Measurements from ENCODE around the gene UBE2Z.
A peak's percentile ranks its signal among the peaks of the same experiment; 100 is the strongest.
"Not testable (repeated sequence)": the region's sequence is repeated elsewhere in the genome, so short reads cannot be mapped to it uniquely, and the experiment has no call there.

Gene UBE2Z

DNA sequence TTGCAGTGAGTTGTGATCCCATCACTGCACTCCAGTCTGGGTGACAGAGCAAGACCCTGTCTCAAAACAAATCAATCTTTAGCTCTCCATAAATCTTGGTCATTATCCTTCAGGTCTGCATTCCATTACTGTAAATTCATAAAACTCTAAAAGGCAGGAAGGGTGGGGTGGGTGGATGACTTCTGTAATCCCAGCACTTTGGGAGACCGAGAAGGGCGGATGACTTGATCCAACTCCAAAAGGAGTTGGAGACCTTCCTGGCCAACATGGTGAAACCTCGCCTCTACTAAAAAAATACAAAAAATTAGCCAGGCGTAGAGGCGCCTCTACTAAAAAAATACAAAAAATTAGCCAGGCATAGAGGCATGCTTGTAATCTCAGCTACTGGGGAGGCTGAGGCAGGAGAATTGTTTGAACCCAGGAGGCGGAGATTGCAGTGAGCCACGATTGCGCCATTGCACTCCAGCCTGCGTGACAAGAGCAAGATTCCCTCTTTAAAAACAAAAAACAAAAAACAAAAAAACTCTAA, 2.2 kb upstream of the UBE2Z start:
- DNase-seq, result no peak

DNA sequence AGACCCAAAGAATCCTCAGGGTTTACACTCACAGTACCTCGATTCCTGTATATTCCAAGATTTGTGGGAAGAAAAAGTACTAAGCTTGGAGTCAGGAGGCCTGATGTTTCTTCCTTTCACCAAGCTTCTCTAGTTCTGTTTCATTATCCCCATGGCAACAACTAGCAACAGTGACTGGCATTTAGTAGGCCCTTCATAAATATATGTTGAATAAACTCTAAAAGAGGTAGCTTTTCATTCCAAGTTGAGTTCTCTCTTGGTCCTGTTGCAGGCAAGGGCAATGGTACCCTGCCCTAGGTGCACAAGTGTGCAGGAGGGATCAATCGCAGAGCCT, 527 bp upstream of the UBE2Z start:
- DNase-seq, result no peak

DNA sequence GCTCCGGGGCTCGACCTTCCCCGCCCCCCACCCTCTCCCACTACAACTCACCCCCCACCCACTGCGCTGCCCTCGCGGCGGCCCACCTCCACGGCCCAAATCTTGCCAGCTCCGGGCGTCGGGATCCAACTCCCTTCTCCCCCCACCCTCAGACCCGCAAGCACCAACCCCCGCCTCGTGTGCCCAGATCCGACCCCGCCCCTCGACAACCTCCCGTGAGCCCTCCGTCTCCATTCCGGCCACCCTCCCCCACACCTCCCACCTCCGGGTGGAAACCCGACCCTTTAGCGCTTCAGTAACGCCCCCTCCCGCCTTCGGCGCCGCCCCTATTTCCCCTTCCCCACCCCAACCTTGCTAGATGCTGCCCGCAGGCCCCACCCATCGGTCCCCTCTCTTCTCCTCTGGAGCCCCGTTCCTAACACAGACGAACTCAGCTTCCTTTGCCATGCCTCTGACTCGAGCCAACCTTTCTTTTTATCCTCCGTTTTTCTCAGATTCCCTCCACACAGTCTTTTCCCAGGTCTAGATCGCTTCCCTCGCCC, 717 bp downstream of the UBE2Z start:
- peak; percentile 95 for DNase-seq

DNA sequence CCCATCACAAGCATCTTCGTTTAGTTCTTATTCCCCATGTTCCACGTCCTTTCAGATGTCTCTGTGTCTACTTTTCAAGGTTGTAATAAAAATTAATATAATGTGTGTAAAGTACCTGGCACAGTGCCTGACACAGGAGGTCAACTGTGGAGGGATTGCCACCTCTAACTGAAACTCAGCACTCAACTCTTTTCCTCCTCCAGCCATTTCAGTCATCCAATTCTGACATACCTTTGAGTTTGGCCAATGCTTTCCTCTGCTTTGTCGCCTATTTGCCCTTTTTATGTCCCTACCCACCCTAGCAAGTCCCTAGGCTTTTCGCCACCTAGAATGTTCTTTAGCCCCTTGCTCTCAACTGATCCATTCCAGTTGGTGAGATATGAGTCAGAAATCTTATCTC, 1.6 kb downstream of the UBE2Z start:
- no peak for DNase-seq

DNA sequence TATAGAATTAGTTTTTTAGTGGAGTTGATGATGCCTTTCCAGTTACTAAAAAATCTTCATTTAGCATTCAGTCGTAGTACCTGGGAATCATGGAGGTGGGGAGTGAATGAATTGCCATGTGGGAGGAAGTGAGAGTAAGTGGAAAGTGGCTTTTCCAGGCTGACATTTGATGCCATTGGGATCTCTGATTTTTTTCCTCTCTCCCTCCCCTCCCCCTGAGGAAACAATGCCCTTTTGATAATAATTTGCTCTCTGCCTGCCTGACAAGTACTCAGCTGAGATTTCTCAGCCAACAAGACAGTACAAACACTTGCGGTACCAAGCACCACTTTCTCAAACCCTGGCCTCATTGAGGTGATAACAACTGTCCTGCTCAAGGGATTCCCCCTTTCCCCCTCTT, 2.2 kb downstream of the UBE2Z start:
- DNase-seq, result no peak

DNA sequence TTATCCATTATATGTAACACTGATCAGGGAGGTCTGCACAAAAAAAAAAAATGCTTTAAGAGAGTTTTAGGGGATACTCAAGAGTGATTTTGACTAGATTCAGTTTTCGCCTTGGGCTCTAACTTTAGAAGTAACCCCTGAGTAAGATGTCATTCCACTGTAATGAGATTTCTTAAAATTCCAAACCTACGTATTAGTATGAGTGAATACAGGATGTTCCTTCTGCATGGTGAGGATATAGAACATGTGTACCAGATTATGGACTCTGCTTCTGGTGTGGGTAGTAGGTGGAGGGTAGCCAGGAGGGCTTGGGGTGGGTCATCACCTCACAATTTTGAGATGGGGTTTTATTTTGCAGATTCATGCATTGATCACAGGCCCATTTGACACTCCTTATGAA, 4.3 kb downstream of the UBE2Z start:
- DNase-seq, result no peak

- DNase-seq, result no peak
Measured at GRCh38 chr17:48915459-48916282, 7.5 kb downstream of the UBE2Z start.

GRCh38 chr17:48925251-48925990, 17.2 kb downstream of the UBE2Z start:
- no peak for DNase-seq

DNA sequence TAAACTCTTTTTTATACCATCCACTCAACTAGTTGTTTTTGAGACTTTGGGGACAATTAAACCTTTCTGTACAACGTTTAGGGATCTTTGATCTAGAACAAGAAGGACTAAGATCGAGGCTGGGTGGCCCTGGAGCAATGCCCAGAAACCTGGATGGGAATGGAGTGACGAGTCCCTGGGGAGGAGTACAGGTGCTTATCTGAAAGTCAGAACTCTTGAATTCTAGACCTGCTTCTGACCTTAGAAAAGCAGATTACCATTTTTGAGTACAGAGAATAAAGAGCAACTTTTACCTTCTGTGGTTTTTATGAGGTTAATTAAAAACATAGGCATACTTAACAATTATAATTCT, 17.8 kb downstream of the UBE2Z start:
- DNase-seq, result no peak

- DNase-seq, result no peak
Measured at GRCh38 chr17:48927978-48928745, 20.0 kb downstream of the UBE2Z start.

DNA sequence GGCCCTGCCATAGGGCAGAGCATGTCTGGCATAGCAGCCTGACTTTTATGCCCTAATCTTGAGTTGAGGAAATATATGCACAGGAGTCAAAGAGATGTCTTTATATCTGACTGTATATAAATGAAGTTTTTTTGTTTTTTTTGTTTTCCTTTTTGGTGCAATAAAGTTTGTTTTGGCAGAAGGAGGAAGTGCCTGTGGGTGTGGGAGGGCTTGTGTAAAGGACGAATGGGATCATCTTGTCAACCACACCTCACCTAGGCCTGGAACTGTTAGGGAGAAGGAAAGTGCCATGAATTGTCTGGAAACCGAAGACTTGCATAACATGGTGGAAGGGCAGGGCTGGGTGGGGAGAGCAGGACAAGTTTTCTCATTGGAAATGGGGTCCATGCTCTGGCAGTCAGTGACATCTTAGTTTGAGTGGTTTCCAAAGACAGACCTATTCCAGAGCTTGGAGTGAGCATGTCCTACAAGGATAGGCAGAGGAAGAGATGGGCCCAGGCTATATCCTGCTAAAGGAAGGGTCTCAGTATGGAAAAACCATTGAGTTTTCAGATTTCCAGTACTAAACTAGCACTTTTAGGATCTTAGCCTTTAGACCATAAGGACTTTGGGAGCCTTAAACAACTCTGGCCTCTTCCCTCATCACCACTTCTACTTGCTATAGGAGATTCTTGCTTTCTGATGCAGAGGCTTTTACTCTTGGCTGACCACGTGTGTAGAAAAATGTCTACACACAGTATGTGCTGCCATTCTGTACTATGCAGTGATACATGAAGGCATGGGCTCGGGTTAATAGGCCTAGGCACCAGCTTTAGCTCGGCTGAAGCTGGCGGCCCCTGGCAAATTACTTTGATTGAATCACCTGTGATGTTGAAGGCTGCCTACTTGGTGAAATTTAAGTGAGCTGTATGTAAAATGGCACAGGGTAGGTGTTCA, 20.9 kb downstream of the UBE2Z start:
- no peak for DNase-seq

DNA sequence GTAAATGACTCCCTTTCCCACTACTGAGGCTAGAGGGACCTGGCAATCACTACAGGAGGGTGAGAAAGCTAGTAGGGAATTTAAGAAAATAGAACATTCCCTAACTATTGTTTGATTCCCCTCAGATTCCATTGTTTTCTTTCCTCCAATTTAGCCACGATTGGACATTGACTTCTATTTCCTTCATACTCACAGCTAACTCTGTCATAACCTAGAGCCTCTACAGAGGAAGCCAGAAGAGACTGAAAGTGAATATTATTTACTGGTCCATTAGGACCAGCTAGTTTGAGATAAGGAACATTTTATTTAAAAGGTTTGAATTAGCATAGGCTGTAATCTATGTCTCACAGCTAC, 21.6 kb downstream of the UBE2Z start:
- DNase-seq, result no peak

- no peak for DNase-seq
Measured at GRCh38 chr17:48930435-48930873, 22.2 kb downstream of the UBE2Z start.

DNA sequence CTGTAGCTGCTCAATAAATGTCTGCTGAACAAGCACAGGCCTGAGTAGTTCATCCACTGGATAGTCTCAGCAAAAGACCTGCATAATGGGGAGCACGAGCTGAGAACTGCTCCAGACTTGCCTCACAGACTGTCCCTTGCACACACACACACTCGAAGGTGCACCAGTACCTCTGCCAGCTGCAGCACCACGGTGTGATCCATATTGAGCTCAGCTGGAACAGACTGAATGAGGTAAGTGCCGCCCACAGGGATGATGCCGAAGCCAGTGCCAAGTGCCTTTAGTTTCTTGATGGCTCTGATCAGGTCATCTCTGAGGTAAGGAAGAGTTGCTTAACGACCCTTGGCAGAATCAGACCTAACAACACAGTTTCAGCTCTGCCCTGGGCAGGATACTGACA, 24.8 kb downstream of the UBE2Z start:
- DNase-seq, result no peak

- peak; percentile 97 for DNase-seq
Measured at GRCh38 chr17:48944515-48945260, 36.5 kb downstream of the UBE2Z start, which contains the start of gene SNF8. TSS of gene SNF8 (minus strand) at chr17:48944842. CDS start at chr17:48944734, 108 bp downstream.

GRCh38 chr17:48945261-48945651, 37.0 kb downstream of the UBE2Z start:
- not testable (repeated sequence) for DNase-seq

GRCh38 chr17:48951572-48951971, 43.4 kb downstream of the UBE2Z start:
- DNase-seq, result no peak

DNA sequence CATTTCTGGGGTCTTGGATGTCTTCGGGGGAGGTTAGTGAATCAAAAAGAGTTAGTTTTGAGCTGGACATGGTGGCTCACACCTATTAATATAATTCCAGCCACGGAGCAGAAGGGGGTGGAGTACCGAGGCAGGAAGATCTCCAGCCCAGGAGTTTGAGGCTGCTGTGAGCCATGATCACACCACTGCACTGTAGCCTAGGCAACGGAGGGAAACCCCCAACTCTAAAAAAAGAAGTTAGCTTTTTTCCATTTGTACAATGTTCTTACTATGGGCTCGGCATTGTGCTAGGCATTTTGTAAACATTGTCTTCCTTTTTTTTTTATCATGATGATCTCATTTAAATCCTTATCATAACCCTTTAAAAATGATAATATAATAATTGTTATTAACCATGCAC, 44.7 kb downstream of the UBE2Z start:
- DNase-seq, result no peak

DNA sequence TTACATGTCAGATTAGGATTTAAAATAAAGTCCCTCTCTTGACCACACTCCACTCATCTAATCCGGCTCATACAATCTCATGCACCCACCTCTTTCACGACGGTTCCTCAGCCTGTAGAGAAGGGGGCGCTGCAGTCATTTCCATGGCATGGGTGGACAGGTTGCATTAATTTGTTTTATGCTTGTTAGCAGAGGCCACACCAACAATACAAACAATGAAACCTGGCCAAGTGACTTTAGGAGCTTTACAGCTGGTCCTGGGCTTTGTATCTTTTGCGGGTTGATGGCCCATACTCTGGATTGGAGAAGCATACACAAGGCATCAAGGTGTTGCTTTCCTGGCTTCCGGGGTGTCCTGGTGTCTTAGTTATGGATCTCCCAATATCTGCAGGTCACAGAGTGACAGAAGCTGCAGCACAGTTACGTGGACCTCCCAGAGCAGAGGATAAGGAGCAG, 46.1 kb downstream of the UBE2Z start:
- DNase-seq, result no peak

DNA sequence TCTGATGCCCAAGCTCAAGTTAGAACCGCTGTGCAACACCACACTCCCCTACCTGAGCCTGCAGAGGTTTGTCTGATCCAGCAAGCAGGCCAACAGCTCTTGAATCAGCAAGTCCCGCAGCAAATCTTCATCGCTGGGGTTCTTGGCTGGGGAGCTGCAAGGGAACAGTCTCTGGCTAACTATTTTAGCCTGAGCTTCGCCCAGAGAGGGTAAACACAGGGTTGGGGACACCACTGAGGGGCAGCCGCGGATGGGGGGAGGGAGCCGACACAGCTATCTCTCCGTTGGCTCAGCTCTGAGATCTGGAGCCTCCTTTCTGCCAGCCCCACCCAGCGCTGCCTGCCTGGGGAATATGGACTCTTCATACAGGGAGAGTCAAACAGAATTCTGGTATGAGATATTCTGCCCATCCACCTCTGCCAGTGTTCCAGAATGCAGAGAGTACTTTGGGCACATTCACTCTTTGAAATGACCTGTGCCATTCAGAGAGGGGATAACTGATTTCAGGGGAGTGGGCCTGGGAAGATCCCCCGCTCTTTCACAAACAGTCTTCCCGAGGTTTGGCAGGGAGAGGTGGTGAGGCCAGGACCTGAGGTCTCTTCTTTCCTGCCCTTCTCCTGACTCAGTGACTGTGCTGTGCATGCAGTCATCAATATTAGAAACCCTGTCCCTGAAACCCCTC, 52.8 kb downstream of the UBE2Z start:
- DNase-seq, result no peak
